GM18951 (cell line): ENCODE results near the gene SELENOO.

Experiments used
- POLR2A ChIP-seq: IDR thresholded peaks from 4 replicates; pipeline ENCODE4 v1.6.1; 2011; ENCODE audit warnings: mild to moderate bottlenecking; ENCODE audit not compliant: insufficient read length, insufficient read depth; ENCODE audit errors: extremely low read depth
- in situ Hi-C: fragments of 300-500 bp; cut with MboI; formaldehyde crosslinking; loops from one replicate; pipeline ENCODE4 v1.12.0; 2022; ENCODE audit warnings: low sequenced_read_pairs, mixed read lengths, inconsistent platforms; ENCODE audit not compliant: unreplicated experiment

The SELENOO gene

GRCh38 chr22:50175921-50176849 is 24.6 kb upstream of the SELENOO start:
- no peak for TF ChIP-seq POLR2A
- in situ Hi-C loops: no loop called here

- in situ Hi-C loops: no loop called here
- TF ChIP-seq POLR2A: no peak
These were observed 23.8 kb upstream of the SELENOO start for GRCh38 chr22:50176850-50177536.

GRCh38 chr22:50177537-50178470 is 23.0 kb upstream of the SELENOO start:
- no peak for TF ChIP-seq POLR2A
- in situ Hi-C loops: no loop called here

GRCh38 chr22:50178471-50178864 is 22.3 kb upstream of the SELENOO start:
- TF ChIP-seq POLR2A: no peak
- in situ Hi-C loops: no loop called here

- TF ChIP-seq POLR2A: no peak
- in situ Hi-C loops: no loop called here
These were observed 21.6 kb upstream of the SELENOO start for GRCh38 chr22:50178871-50179869.

- no peak for TF ChIP-seq POLR2A
- in situ Hi-C loops: no loop called here
These were observed 20.7 kb upstream of the SELENOO start for GRCh38 chr22:50179937-50180726.

GRCh38 chr22:50180727-50181521 is 19.9 kb upstream of the SELENOO start:
- in situ Hi-C loops: no loop called here
- TF ChIP-seq POLR2A: no peak

GRCh38 chr22:50182176-50183081 is 18.4 kb upstream of the SELENOO start:
- no peak for TF ChIP-seq POLR2A
- in situ Hi-C loops: no loop called here

GRCh38 chr22:50183141-50183971 is 17.5 kb upstream of the SELENOO start:
- in situ Hi-C loops: no loop called here

More at GRCh38 chr22:50183141-50183971, 17.5 kb upstream of the SELENOO start:
- TF ChIP-seq POLR2A: no peak
